ENCODE measurements around the gene ZBTB7B.

The ZBTB7B gene

DNA sequence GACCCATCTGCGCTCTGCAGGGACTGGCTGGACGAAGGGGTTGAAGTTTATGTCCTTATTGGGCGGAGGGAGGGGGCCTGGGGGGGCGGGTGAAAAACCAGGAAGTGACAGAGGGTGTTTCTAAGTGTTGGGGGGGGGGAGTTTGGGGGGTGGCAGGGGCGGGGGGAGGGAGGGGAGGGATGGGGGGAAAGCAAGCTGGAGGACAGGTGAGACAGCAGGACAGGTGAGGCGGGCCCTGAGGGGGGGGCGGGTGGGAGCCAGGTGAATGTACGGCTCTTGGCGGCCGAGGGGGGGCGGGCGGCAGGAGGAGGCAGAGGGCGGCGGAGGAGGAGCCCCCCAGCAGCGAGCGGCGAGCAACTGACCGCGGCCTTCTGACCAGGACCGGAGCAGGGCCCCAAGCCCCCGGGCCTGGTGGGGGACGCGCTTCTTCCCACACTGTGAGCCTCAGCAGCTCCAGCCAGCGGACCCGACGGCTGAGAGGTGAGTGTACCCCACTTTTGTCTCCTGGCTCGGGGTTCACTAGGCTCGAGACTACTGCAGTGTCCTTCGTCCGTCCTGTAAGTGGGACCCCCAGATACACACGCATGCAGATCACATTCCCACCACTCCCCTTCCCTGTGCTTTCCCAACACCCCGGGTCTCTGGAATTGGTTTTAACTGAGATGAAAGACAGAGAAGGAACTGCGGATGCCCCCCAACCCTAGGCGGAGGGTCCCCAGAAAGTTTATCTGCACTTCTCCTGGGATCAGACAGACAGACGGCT is at the start of gene ZBTB7B:
Gene ZBTB7B (plus strand): TSS at position 339 of the 763 bp plus-strand sequence. CDS start 11,859 bp downstream, outside the sequence.
- no peak for DNase-seq

DNA sequence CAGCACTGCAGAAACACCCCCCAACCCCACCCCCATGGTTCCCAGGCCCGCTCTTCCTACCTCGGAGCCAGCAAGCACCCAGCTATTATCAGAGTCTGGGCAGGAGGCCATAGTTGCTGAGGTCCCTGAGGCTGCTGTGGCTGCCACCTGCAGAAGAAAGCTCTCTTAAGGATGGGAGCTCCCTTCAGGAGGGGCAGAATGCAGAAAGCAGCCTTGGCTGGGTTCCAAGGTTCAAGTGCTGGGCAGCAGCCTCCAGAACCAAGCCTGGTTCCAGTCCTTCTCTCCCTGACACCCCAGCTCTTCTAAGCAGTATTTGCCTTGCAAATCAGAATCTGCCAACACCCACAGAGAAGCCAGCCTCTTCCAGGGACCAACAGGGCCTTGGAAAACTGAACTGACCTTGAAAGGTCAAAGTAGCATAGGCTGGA is 49.0 kb upstream of the ZBTB7B start:
- DNase-seq: no peak

DNA sequence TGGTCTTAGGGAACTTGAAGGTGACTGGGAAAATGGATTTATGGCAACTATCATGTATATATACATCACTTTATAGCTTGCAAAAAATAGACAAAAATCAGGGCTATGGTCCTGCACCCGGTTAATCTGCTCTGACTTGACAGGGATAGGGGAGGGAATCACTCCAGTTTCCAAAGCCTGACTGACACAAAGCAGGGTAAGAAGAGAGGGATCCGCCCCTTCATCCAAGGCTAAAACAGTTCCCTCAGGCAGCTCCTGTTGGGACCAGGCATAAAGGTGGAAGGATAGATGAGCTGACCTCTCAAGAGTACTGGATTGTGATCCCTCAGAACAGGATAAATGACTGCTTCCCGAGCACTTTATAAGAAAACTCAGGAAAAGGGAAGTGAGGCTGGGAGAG is 48.1 kb upstream of the ZBTB7B start:
- no peak for DNase-seq

DNA sequence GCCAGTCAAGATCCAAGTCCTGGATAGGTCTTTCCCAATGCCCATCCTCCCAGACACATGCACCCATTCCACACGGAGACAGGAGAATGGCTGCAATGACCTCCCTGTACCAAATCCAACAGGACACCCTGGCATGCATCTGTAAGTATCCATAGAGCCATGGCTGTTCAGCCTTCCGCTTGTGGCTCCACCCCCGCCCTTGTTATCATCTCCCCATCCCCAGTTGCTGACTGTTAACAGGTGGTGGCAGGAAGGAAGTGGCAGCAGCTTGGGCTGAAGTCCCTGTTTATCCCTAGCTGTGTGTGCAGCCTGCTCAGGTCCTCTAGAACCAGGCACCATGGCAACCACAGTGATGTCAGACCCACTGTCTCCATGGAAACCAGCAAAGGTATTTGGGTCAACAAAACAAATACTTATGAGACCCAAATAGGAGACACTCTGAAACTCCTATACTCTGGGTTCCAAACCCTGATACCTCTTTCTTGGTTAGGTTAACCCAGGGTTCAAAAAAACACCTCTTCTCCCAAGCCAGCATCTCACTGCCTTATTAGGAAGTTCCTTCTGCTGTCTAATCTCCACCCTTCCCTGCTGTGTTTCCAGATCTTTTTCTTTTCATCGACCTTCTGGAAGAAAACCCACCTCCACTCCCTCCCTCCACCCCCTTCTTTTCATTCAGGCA is 47.4 kb upstream of the ZBTB7B start:
- DNase-seq: no peak

DNA sequence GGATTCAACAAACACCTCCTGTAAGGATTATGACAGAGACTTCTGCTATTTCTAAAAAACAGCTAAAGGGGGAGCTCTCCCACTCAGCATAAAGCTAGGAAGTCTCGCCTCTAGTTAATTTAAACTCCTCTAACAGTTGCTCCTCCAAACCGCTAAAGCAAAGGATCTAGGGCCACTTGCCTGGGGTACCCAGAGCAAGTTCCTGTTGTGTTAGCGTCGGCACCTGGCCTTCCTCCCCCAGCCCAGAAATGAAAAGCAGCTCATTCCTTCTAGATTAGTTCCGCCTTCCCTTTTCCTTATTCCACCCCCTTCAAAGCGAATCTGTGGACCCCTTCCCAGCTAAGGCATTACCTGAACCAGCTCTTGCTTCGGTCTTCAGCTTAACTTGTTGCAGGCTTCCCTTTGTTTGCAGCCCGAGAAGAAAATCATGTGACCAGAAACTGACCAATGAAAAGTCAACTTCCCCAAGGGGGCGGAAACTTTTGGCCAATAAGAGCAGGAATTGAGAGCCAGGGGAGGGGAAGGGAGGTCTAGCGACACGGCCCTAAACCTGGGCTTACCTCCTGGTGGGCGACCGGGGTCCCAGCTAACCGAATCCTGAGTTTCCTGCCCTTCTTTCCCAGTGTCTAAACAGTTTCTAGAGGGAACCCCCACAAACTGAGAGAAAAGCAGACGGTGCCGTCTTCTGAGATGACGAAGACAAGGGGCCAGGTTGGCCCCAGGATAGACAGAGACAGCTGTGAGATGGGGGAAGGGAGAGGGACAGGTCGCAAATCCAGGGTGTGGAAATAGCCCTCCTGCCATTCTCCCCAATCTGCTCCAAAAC is 46.7 kb upstream of the ZBTB7B start, which contains the start of gene PBXIP1:
Gene PBXIP1 (minus strand): TSS at position 382 of the 826 bp plus-strand sequence. CDS start 2,378 bp downstream, outside the sequence.
- DNase-seq: no peak

- DNase-seq: no peak
Measured at GRCh38 chr1:154956544-154956941, 46.1 kb upstream of the ZBTB7B start.

GRCh38 chr1:154957091-154957657 is 45.4 kb upstream of the ZBTB7B start:
- no peak for DNase-seq

DNA sequence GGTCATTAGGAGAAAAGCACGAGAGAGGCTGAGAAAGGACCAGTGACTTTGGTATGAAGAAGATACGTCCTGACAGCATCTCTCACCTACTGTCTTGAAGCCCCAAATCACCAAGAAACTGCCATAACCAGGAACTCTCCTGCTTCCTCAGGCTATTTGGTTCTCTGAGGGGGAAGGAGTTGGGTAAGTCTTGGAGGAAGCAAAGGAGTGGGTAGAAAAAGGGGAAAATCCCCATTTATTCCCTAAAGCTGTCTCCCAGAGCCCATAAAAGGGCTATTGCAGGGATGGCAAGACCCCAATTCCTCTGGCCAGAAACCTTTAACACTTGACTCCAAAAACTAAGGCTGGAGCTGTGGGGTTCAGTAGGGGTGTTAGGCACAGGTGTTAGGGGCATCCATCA is 44.6 kb upstream of the ZBTB7B start:
- DNase-seq: no peak

DNA sequence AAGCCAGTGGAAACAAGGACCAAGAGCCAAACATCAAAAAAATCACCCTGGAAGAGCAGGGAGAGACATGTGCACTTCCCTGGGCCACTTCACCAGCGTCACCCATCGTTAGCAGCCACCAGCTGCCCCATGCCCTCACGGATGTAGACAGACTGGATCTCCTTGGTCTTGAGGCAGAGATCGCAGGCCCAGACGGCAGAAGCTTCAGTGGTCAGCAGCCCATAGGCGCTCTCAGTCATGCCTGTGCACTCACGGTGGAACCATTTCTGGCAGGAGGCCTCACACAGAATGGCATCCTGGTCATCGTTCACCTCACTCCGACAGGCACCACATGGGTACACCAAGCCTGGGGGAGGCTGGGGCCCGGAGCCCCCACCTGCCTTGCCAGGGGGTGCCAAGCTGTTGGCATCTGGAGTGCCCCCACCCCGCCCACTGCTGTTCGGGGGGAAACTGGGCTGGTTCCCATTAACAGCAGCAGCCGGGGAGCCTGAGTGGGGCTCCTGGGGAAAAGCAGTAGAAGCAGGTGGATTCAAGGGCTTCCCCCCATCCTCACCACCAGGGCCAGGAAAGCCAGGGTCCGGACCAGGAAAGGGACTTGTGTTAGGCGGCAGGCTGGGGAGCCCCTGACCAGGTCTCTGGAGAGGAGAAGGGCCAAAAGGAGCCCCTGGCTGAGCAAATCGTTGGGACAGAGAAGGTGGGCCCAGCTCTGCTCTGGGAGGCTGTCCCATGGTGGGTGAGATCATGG is 43.7 kb upstream of the ZBTB7B start:
- no peak for DNase-seq

DNA sequence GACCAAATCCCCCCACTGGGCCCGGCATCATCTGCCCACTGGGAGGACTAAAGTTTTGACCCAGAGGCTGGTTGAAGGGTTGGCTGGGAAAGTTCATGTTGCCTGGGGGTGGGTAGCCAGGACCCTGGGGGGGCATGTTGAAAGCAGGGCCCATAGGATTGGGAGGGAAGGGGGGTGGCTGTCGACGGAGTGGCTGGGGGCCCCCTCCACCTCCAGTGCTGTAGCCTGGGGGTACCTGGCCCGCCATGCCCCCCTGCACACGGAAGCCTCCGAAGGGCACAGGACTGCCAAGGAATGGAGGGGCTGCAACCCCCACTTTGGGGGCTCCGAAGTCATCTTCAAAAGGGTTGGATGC is 43.2 kb upstream of the ZBTB7B start:
- DNase-seq: no peak

DNA sequence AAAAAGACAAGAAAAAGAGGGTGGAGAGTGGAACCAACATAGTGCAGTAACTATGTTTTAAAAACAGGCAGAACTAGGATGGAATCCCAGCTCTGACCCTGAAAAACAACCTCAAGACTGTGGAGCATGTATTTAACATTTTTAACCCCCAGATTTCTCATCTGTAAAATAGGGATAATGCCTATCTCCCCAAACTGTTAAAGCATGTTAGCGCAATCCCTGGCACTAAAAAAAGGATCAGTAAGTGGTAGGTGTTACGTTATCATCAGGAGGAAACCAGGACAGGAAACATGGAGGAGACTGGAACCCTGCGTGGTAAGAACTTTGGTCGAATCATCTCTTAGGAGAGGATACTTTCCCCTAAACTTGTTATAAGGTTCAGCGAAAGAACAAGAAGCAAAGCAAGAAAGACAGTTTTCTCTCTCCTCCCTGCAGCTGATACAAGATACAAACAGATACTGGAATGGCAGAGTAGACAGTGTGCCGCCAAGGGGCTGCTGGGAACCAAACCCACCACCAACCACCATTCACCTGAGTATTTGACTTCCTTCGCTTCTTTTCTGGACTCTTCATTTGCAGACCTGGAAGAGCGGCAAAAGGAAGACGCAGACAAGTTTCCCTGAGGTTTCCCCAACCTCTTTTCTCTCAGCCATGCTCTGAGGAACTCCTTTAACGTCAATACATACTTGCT is 42.0 kb upstream of the ZBTB7B start:
- no peak for DNase-seq

- DNase-seq: no peak
Measured at GRCh38 chr1:154961207-154962155, 41.1 kb upstream of the ZBTB7B start, which contains the start of gene PYGO2. TSS of gene PYGO2 (minus strand) at chr1:154961782. CDS start at chr1:154961576, 206 bp downstream.

GRCh38 chr1:154962156-154962749 is 40.3 kb upstream of the ZBTB7B start:
- no peak for DNase-seq

GRCh38 chr1:154962795-154963330 is 39.7 kb upstream of the ZBTB7B start:
- DNase-seq: no peak

- no peak for DNase-seq
Measured at GRCh38 chr1:154963643-154964042, 39.0 kb upstream of the ZBTB7B start.

- DNase-seq: no peak
Measured at GRCh38 chr1:154964359-154964758, 38.2 kb upstream of the ZBTB7B start.

GRCh38 chr1:154966111-154966510 is 36.5 kb upstream of the ZBTB7B start:
- no peak for DNase-seq

DNA sequence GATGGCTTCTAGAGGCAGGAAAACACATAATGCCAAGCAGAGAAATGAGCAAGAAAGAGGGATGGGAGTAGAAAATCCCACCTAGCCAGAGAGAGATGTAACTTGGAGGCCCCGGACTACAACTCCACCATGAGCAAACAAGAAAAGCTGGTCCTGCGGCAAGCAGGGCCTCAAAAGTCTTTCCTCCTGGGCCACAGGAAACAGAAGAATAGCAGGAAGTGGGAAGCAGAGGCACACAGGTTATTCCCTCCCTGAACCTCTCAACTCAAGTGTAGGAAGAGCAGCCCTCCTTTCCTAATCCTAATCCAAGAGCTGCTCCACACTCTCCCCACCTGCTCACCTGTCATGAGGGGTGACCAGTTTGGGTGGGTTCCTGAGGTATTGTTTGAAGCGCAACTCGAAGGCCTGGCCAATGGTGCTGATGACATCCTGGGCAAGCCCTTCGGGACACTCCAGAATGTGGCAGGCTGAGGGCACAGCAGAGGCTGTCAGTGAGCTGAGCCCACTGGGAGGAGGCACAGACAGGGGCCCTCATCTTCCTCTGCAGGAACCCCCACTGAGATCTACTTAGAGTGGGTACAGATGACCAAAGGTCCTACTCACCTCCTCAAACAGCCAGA is 35.2 kb upstream of the ZBTB7B start:
- DNase-seq: no peak

- DNase-seq: no peak
Measured at GRCh38 chr1:154968731-154969130, 33.9 kb upstream of the ZBTB7B start.
